D721Med (cell line): ENCODE results near the gene TSR1.

ENCODE experiments used
- DNase-seq: peaks from one replicate; pipeline ENCODE4 v3.0.0; 2011; ENCODE audit warnings: low spot score; ENCODE audit not compliant: insufficient read length
- FAIRE-seq: peaks from 2 replicates; lab custom pipeline; 2011; peaks lifted over from hg19 to GRCh38; lab: Jason Lieb, UNC
- TF ChIP-seq, protein P1 (sequence below): IDR thresholded peaks from 2 replicates; pipeline ENCODE4 v1.5.1; 2012; ENCODE audit warnings: mild to moderate bottlenecking, control low read depth; ENCODE audit not compliant: insufficient read depth; ENCODE audit errors: missing control alignments

TSR1 gene

GRCh38 chr17:2372681-2373080 is 36.4 kb upstream of the TSR1 start:
- TF ChIP-seq, protein P1, sequence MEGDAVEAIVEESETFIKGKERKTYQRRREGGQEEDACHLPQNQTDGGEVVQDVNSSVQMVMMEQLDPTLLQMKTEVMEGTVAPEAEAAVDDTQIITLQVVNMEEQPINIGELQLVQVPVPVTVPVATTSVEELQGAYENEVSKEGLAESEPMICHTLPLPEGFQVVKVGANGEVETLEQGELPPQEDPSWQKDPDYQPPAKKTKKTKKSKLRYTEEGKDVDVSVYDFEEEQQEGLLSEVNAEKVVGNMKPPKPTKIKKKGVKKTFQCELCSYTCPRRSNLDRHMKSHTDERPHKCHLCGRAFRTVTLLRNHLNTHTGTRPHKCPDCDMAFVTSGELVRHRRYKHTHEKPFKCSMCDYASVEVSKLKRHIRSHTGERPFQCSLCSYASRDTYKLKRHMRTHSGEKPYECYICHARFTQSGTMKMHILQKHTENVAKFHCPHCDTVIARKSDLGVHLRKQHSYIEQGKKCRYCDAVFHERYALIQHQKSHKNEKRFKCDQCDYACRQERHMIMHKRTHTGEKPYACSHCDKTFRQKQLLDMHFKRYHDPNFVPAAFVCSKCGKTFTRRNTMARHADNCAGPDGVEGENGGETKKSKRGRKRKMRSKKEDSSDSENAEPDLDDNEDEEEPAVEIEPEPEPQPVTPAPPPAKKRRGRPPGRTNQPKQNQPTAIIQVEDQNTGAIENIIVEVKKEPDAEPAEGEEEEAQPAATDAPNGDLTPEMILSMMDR = no peak
- DNase-seq (no peak), FAIRE-seq (no peak)

- DNase-seq (no peak), FAIRE-seq (no peak)
- TF ChIP-seq, protein P1 = no peak
Observed at GRCh38 chr17:2372180-2372579, 35.9 kb upstream of the TSR1 start.

GRCh38 chr17:2371183-2372130 is 35.2 kb upstream of the TSR1 start:
- FAIRE-seq (no peak), DNase-seq (no peak)
- TF ChIP-seq, protein P1 = no peak

GRCh38 chr17:2370211-2370589 is 33.9 kb upstream of the TSR1 start:
- FAIRE-seq = no peak
- no peak for DNase-seq
- TF ChIP-seq, protein P1 = no peak

DNA sequence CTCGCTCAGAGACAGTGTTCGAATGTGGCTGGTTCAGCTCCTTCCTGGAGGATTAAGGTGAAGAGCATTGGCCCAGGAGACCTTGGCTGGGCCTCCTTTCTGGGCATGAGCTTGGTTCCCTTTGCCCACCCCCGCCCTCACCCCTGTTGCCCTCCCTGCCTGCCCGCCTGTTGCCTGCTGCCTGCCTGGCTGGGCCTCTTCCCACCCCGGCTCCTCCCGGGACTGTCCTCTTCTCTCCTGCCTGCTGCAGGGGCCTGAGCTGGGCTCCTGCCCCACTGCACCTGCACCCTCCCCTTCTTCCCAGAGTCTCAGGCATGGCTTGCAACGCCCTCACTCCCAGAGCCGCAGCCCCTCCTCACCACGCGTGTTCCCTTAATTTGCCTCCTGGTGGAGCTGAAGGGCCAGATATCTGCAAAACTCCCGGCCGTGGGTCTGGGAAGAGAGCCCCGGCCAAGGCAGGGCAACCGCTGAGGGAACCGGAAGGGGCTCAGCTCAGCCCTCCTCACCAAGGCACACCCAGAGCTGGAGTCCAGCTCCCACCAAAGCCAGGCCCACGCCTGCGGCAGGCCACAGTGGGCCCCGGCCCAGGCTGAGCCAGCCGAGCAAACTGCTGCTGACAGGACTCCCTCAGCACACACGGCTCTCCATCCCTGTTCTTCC is 33.4 kb upstream of the TSR1 start:
- TF ChIP-seq, protein P1 = no peak
- FAIRE-seq (no peak), DNase-seq (no peak)

DNA sequence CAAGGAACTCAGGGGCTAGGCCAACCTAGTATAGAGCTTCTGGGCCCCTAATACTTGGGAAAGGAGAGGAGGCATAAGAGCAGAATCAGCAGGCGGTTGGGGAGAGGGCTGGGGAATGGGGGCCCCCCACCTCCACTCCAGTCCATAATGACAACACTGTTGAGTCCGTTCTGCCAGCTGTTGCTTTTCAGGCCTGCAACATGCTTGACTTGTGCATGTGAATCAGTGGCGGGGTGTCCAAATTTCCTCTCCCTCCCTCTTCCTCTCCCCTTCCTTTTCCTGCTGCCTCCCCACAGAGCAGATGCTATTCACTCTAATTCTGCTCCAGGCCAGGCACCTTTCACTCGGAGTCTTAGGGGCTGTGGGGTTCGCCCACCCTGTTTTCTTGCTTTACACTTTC is 32.8 kb upstream of the TSR1 start:
- TF ChIP-seq, protein P1 = no peak
- FAIRE-seq = no peak
- no peak for DNase-seq

GRCh38 chr17:2368359-2368758 is 32.1 kb upstream of the TSR1 start:
- TF ChIP-seq, protein P1 = no peak
- no peak for FAIRE-seq
- DNase-seq = no peak
